ENCODE results near the gene DGKE.

Gene DGKE

DNA sequence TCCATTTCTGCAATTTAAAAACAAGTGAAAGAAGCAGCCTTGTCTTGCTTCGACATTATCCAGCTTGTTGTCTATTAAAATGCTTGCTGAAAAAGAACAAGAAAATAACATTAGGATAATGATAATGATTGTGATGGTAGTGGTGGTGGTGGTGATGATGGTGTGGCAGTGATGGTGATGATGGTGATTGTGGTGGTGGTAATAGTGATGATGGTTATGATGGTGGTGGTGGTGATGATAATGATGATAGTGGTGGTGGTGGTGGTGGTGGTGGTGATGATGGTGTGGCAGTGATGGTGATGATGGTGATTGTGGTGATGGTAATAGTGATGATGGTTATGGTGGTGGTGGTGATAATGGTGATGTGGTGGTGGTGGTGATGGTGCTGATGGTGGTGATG, 41.7 kb upstream of the DGKE start:
- no peak overlapping the region for H3K4me2 ChIP-seq (ENCODE audit: low read length)
- H3K9me3 ChIP-seq (ENCODE audit: control insufficient read depth, low read length): no peaks in the 10 kb centered on the region
- H3K27ac ChIP-seq: no peak overlapping the region
- no peak overlapping the region for H3K9ac ChIP-seq
- H3K27me3 ChIP-seq (ENCODE audit: control insufficient read depth, insufficient read depth, low read length): no peaks in the 10 kb centered on the region
- TF ChIP-seq, protein P1, sequence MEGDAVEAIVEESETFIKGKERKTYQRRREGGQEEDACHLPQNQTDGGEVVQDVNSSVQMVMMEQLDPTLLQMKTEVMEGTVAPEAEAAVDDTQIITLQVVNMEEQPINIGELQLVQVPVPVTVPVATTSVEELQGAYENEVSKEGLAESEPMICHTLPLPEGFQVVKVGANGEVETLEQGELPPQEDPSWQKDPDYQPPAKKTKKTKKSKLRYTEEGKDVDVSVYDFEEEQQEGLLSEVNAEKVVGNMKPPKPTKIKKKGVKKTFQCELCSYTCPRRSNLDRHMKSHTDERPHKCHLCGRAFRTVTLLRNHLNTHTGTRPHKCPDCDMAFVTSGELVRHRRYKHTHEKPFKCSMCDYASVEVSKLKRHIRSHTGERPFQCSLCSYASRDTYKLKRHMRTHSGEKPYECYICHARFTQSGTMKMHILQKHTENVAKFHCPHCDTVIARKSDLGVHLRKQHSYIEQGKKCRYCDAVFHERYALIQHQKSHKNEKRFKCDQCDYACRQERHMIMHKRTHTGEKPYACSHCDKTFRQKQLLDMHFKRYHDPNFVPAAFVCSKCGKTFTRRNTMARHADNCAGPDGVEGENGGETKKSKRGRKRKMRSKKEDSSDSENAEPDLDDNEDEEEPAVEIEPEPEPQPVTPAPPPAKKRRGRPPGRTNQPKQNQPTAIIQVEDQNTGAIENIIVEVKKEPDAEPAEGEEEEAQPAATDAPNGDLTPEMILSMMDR (IDR thresholded peaks at IDR 0.05): no peak
- H3K4me1 ChIP-seq: peaks cover 6% of the 10 kb centered on the region
- no peak overlapping the region for H2AFZ ChIP-seq
- H3K36me3 ChIP-seq (ENCODE audit: control insufficient read depth, insufficient read depth, low read length): no peaks in the 10 kb centered on the region
- no peaks in the 10 kb centered on the region for H3K79me2 ChIP-seq
- H3K4me3 ChIP-seq (ENCODE audit: low read depth, low read length): no peak overlapping the region

DNA sequence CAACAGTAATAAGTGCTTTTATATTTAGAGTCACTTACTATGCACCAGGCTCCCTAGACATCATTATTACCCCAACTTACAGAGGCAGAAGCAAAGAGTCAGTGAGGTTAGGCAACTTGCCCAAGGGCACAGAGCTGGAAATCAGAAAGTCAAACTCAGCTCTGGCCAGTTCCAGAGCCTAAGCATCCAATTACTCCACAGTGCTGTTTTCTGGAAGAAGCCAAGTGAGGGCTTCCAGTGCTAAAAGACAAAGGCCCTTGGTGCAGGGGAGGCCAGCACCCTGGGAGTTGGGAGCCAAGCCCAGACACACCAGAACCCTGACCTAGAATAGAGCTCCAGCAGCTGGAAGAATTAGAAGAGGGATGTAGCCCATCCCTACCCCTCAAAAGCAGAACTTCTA, 40.4 kb upstream of the DGKE start:
- no peaks in the 10 kb centered on the region for H3K9me3 ChIP-seq (ENCODE audit: control insufficient read depth, low read length)
- no peak overlapping the region for H2AFZ ChIP-seq
- H3K4me2 ChIP-seq (ENCODE audit: low read length): no peak overlapping the region
- peaks cover 6% of the 10 kb centered on the region for H3K4me1 ChIP-seq
- TF ChIP-seq, protein P1 (IDR thresholded peaks at IDR 0.05): no peak
- no peak overlapping the region for H3K27ac ChIP-seq
- no peaks in the 10 kb centered on the region for H3K79me2 ChIP-seq
- no peak overlapping the region for H3K9ac ChIP-seq
- H3K36me3 ChIP-seq (ENCODE audit: control insufficient read depth, insufficient read depth, low read length): no peaks in the 10 kb centered on the region
- no peaks in the 10 kb centered on the region for H3K27me3 ChIP-seq (ENCODE audit: control insufficient read depth, insufficient read depth, low read length)
- H3K4me3 ChIP-seq (ENCODE audit: low read depth, low read length): no peak overlapping the region

DNA sequence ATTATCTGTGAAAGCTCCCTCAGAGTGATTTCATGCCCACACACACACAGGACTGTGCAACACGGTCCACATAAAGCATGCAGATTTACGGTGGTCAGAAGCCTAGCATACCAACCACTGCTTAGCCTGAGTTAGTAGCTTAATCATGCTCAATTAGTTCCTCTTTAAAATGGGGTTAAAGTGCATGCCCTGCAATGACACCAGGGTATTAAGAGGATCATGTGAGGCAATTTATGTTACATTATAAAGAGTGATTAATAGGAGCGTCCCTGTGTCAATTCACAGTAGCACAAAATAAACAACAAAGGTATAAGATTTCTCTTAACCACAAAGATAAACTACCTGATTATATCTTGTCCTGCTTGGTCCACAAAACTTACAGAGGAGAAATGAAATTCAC, 40.0 kb upstream of the DGKE start:
- no peaks in the 10 kb centered on the region for H3K36me3 ChIP-seq (ENCODE audit: control insufficient read depth, insufficient read depth, low read length)
- no peak overlapping the region for H3K9ac ChIP-seq
- no peak overlapping the region for H3K4me2 ChIP-seq (ENCODE audit: low read length)
- H2AFZ ChIP-seq: no peak overlapping the region
- H3K9me3 ChIP-seq (ENCODE audit: control insufficient read depth, low read length): no peaks in the 10 kb centered on the region
- TF ChIP-seq, protein P1 (IDR thresholded peaks at IDR 0.05): no peak
- H3K79me2 ChIP-seq: no peaks in the 10 kb centered on the region
- no peak overlapping the region for H3K27ac ChIP-seq
- no peaks in the 10 kb centered on the region for H3K27me3 ChIP-seq (ENCODE audit: control insufficient read depth, insufficient read depth, low read length)
- peaks cover 6% of the 10 kb centered on the region for H3K4me1 ChIP-seq
- H3K4me3 ChIP-seq (ENCODE audit: low read depth, low read length): no peak overlapping the region

DNA sequence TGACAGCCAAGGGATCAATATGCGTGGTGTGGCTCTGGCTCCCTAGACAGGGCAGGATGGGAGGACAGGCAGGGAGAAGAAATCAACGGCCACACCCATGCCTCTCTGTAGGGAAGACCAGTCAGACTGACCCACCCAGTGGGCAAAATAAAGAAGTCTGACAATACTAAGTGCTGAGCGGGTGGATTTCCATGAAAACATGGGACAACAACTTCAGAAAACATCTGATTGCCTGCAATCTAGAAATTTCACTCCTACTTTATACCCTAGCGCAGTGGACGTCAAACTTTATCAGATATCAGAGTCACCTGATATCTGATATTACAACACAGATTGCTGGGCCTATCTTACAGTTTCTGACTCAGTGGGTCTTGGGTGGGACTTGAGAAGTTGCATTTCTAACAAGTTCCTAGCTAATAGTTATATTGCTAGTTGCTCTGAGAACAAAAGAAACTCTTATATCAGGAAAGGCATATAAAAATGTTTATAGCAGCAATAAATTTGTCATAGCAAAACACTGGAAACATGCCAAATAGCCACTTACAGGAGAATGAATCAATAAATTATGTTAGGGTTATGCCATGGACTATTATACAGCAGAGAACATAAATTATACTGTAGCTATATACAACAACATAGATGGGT, 38.6 kb upstream of the DGKE start:
- Histone ChIP-seq H3K27me3 (ENCODE audit: control insufficient read depth, insufficient read depth, low read length) (no peaks in the 10 kb centered on the region), H3K9me3 (ENCODE audit: control insufficient read depth, low read length) (no peaks in the 10 kb centered on the region), H3K79me2 (no peaks in the 10 kb centered on the region), H3K27ac (no peak overlapping the region), H2AFZ (no peak overlapping the region), H3K4me3 (ENCODE audit: low read depth, low read length) (no peak overlapping the region), H3K36me3 (ENCODE audit: control insufficient read depth, insufficient read depth, low read length) (no peaks in the 10 kb centered on the region), H3K4me2 (ENCODE audit: low read length) (no peak overlapping the region), H3K4me1 (peaks cover 6% of the 10 kb centered on the region), H3K9ac (no peak overlapping the region)
- TF ChIP-seq, protein P1 (IDR thresholded peaks at IDR 0.05): no peak

DNA sequence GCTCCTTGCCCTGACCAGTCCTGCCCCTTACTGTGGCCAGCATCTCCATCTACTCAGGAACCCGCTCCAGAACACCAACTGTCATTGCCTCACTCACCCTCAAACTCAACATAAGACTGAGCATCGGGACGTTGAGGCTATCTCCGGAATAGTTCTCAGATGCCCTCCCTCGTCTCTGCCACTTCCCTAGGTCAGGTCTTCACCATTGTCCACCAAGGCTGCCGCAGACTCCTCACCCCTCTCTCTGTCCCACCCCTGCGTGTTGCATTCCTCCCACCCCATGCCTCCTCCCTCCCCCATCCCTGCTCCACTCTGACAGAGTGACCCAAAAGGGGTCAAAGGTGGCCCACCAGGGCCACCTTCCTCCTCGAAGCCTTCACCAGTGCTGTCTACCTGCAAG, 37.4 kb upstream of the DGKE start:
- H3K36me3 ChIP-seq (ENCODE audit: control insufficient read depth, insufficient read depth, low read length): no peaks in the 10 kb centered on the region
- no peak overlapping the region for H2AFZ ChIP-seq
- H3K9me3 ChIP-seq (ENCODE audit: control insufficient read depth, low read length): no peaks in the 10 kb centered on the region
- no peak overlapping the region for H3K4me2 ChIP-seq (ENCODE audit: low read length)
- H3K79me2 ChIP-seq: no peaks in the 10 kb centered on the region
- H3K9ac ChIP-seq: no peak overlapping the region
- H3K27me3 ChIP-seq (ENCODE audit: control insufficient read depth, insufficient read depth, low read length): no peaks in the 10 kb centered on the region
- H3K4me1 ChIP-seq: peaks cover 6% of the 10 kb centered on the region
- no peak overlapping the region for H3K4me3 ChIP-seq (ENCODE audit: low read depth, low read length)
- no peak overlapping the region for H3K27ac ChIP-seq
- TF ChIP-seq, protein P1 (IDR thresholded peaks at IDR 0.05): no peak

Data from parathyroid adenoma (tissue), 2 donors.